Brain microvascular endothelial cell (primary cell): ENCODE results near the gene TARS2.
A peak's percentile ranks its signal among the peaks of the same experiment; 100 is the strongest.

ENCODE experiments used
- DNase-seq: peaks from one replicate; pipeline ENCODE4 v3.0.0-alpha.2; 2020
- H3K27ac ChIP-seq: fragments of 250-450 bp; sonication (Bioruptor Pico); 2 replicates; pipeline ENCODE4 v1.5.1; 2020; ENCODE audit warnings: mild to moderate bottlenecking, moderate library complexity
- H3K27me3 ChIP-seq: fragments of 250-450 bp; sonication (Bioruptor Pico); replicated peaks from 2 replicates; pipeline ENCODE4 v1.5.1; 2020; ENCODE audit warnings: mild to moderate bottlenecking
- H3K36me3 ChIP-seq: fragments of 250-450 bp; sonication (Bioruptor Pico); replicated peaks from 2 replicates; pipeline ENCODE4 v1.5.1; 2020; ENCODE audit warnings: mild to moderate bottlenecking
- H3K4me3 ChIP-seq: 2 replicates; pipeline ENCODE4 v1.5.1; 2011; ENCODE audit warnings: low read depth, mild to moderate bottlenecking, control low read depth, low read length, moderate library complexity
- CTCF ChIP-seq: IDR thresholded peaks from 2 replicates; pipeline ENCODE4 v1.5.1; 2011; ENCODE audit warnings: low read depth, mild to moderate bottlenecking, moderate library complexity, low read length, control low read depth, inconsistent platforms; ENCODE audit errors: missing control alignments
- in situ Hi-C: cut with HindIII; loops from 2 replicates; pipeline ENCODE4 v1.10.0; 2017; ENCODE audit warnings: low sequenced_read_pairs, low pct_ligation_motif_present

TARS2 gene

GRCh38 chr1:150477320-150477719, 9.9 kb upstream of the TARS2 start:
- Histone ChIP-seq H3K27ac (peak overlapping the region; percentile 52), H3K4me3 (no peak overlapping the region), H3K27me3 (no peaks in the 10 kb centered on the region), H3K36me3 (peaks cover 3% of the 10 kb centered on the region)
- TF ChIP-seq CTCF: no peak
- in situ Hi-C loops: no loop called here
- no peak for DNase-seq

GRCh38 chr1:150477733-150478132, 9.5 kb upstream of the TARS2 start:
- peak overlapping the region; percentile 52 for H3K27ac ChIP-seq
- in situ Hi-C loops: no loop called here

GRCh38 chr1:150479370-150479769, 7.8 kb upstream of the TARS2 start:
- DNase-seq: no peak
- Histone ChIP-seq H3K4me3 (no peak overlapping the region), H3K27me3 (no peaks in the 10 kb centered on the region), H3K27ac (no peak overlapping the region), H3K36me3 (no peaks in the 10 kb centered on the region)
- TF ChIP-seq CTCF: no peak
- in situ Hi-C loops: no loop called here

More at GRCh38 chr1:150477733-150478132, 9.5 kb upstream of the TARS2 start:
- Histone ChIP-seq H3K4me3 (no peak overlapping the region), H3K27me3 (no peaks in the 10 kb centered on the region), H3K36me3 (no peaks in the 10 kb centered on the region)
- DNase-seq: peak; percentile 88
- TF ChIP-seq CTCF: no peak

GRCh38 chr1:150479927-150480352, 7.3 kb upstream of the TARS2 start:
- DNase-seq: no peak
- no peak overlapping the region for H3K27ac ChIP-seq
- H3K4me3 ChIP-seq: no peak overlapping the region
- in situ Hi-C loops: no loop called here
- no peaks in the 10 kb centered on the region for H3K27me3 ChIP-seq
- no peak for TF ChIP-seq CTCF
- H3K36me3 ChIP-seq: no peaks in the 10 kb centered on the region

GRCh38 chr1:150484431-150484830, 2.8 kb upstream of the TARS2 start:
- DNase-seq: no peak
- no peaks in the 10 kb centered on the region for H3K36me3 ChIP-seq
- no peak for TF ChIP-seq CTCF
- H3K27me3 ChIP-seq: no peaks in the 10 kb centered on the region
- no peak overlapping the region for H3K4me3 ChIP-seq
- H3K27ac ChIP-seq: no peak overlapping the region
- in situ Hi-C loops: no loop called here

- Histone ChIP-seq H3K27me3 (no peaks in the 10 kb centered on the region), H3K27ac (no peak overlapping the region), H3K4me3 (no peak overlapping the region), H3K36me3 (no peaks in the 10 kb centered on the region)
- in situ Hi-C loops: no loop called here
- peak; percentile 48 for TF ChIP-seq CTCF
- DNase-seq: no peak
These were observed 2.4 kb upstream of the TARS2 start for GRCh38 chr1:150484861-150485260.
